IPS-18c (cell line): Measurements from ENCODE around the gene CLCNKA.
"Not testable (repeated sequence)": the region's sequence is repeated elsewhere in the genome, so short reads cannot be mapped to it uniquely, and the experiment has no call there.

Experiments
- H3K4me3 ChIP-seq: 2 replicates; pipeline ENCODE4 v1.7.0; 2013; ENCODE audit warnings: low read depth, mild to moderate bottlenecking, low read length, moderate library complexity; ENCODE audit not compliant: insufficient read depth
- H3K9me3 ChIP-seq: one replicate; pipeline ENCODE4 v1.6.1; 2013; ENCODE audit warnings: mild to moderate bottlenecking, low read length, moderate library complexity; ENCODE audit not compliant: control insufficient read depth, insufficient read depth

Gene CLCNKA

GRCh38 chr1:16048573-16049189 is 26.8 kb downstream of the CLCNKA start:
- peak overlapping the region; percentile 49; the same call in 1 of the 2 replicates for H3K4me3 ChIP-seq
- peaks cover 3% of the 10 kb centered on the region for H3K9me3 ChIP-seq

- Histone ChIP-seq H3K4me3 (no peak overlapping the region), H3K9me3 (no peaks in the 10 kb centered on the region)
Measured at GRCh38 chr1:16050328-16050727, 28.5 kb downstream of the CLCNKA start.

- no peaks in the 10 kb centered on the region for H3K9me3 ChIP-seq
Measured at GRCh38 chr1:16051039-16051438, 29.2 kb downstream of the CLCNKA start.

GRCh38 chr1:16051949-16052348 is 30.1 kb downstream of the CLCNKA start:
- not testable (repeated sequence) for H3K9me3 ChIP-seq, H3K4me3 ChIP-seq

More at GRCh38 chr1:16051039-16051438, 29.2 kb downstream of the CLCNKA start:
- H3K4me3 ChIP-seq: no peak overlapping the region

- Histone ChIP-seq H3K4me3 (no peak overlapping the region), H3K9me3 (no peaks in the 10 kb centered on the region)
Measured at GRCh38 chr1:16053781-16054502, 32.1 kb downstream of the CLCNKA start.

GRCh38 chr1:16054598-16055540 is 33.0 kb downstream of the CLCNKA start:
- no peak overlapping the region for H3K4me3 ChIP-seq

GRCh38 chr1:16055613-16056520 is 34.0 kb downstream of the CLCNKA start:
- Histone ChIP-seq H3K9me3 (no peaks in the 10 kb centered on the region), H3K4me3 (no peak overlapping the region)

More at GRCh38 chr1:16054598-16055540, 33.0 kb downstream of the CLCNKA start:
- no peaks in the 10 kb centered on the region for H3K9me3 ChIP-seq

- not testable (repeated sequence) for H3K9me3 ChIP-seq, H3K4me3 ChIP-seq
Measured at GRCh38 chr1:16056521-16056912, 34.7 kb downstream of the CLCNKA start.

GRCh38 chr1:16057314-16057915 is 35.6 kb downstream of the CLCNKA start:
- H3K9me3 ChIP-seq, H3K4me3 ChIP-seq: not testable (repeated sequence)

- not testable (repeated sequence) for H3K4me3 ChIP-seq, H3K9me3 ChIP-seq
Measured at GRCh38 chr1:16058394-16059120, 36.7 kb downstream of the CLCNKA start.

- Histone ChIP-seq H3K4me3 (no peak overlapping the region), H3K9me3 (no peaks in the 10 kb centered on the region)
Measured at GRCh38 chr1:16061266-16061665, 39.4 kb downstream of the CLCNKA start.

GRCh38 chr1:16061989-16062686 is 40.3 kb downstream of the CLCNKA start:
- not testable (repeated sequence) for H3K4me3 ChIP-seq, H3K9me3 ChIP-seq

GRCh38 chr1:16062687-16063075 is 40.8 kb downstream of the CLCNKA start:
- not testable (repeated sequence) for H3K4me3 ChIP-seq, H3K9me3 ChIP-seq

GRCh38 chr1:16063226-16063829 is 41.5 kb downstream of the CLCNKA start:
- Histone ChIP-seq H3K4me3 (no peak overlapping the region), H3K9me3 (no peaks in the 10 kb centered on the region)

- Histone ChIP-seq H3K4me3 (no peak overlapping the region), H3K9me3 (no peaks in the 10 kb centered on the region)
Measured at GRCh38 chr1:16063921-16064320, 42.1 kb downstream of the CLCNKA start.
